ENCODE results near the gene SARNP. TPM values are rescaled to one million over a fixed set of nuclear protein-coding genes. Genes with fewer than 3 reads are reported as not detected.
A peak's percentile ranks its signal among the peaks of the same experiment; 100 is the strongest.

SARNP gene
- polyA plus RNA-seq, 1 of the 3 experiments (the other 2 are of a cell fraction), result 65.8 TPM

DNA sequence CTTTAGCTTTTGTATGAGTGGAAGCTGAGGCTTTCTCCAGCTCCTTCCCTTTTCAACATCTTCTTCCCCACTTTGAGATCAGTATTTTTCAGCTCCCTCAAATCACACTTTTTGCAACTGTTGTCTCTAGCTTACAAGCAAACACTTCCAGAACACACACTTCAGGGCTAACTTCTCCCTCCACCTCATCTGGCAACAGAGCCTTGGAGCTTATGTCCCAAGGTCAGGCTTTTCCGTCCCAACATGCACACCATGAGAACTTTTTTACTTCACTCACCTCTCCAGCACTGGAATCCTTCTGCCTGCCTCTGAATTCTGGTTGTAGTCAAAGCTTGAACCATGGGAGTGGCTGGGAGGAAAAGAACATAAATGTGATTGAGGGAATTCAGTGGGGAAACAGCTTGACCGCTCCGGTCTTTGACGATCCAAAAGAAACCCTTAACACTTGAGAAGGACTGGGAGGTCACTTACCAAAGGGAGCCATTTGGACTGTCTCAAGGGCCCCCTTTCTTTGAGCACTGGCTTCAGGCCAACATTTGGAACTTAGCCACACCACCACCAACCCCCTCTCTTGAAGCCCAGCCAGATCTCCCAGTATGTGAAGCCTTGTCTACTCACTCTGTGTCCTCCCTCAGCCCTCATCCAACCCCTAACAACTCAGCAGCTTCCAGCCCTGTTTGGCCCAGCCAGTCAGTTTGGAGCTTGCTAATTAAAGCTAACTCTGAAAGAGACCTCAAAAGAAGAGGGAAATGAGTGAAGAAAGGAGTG lies 105.6 kb downstream of the SARNP start:
- Histone ChIP-seq H2AFZ (ENCODE audit: low read depth) (no peak overlapping the region), H3K4me2 (no peak overlapping the region), H3K9ac (no peak overlapping the region), H3K36me3 (replicated peaks in 1 of 2; ENCODE audit: control insufficient read depth in 1 of 2, insufficient read depth in 2 of 2, low read length in 1 of 2) (no peaks in the 10 kb centered on the region), H3K9me2 (no peaks in the 10 kb centered on the region), H3K27me3 (ENCODE audit: insufficient read depth) (no peaks in the 10 kb centered on the region; the same call in 1 of the 2 replicates), H3K79me2 (ENCODE audit: insufficient read depth) (peaks cover 7% of the 10 kb centered on the region; the same call in 1 of the 2 replicates), H3K4me3 (ENCODE audit: low read depth in 2 of 2, low read length in 1 of 2) (no peak overlapping the region), H4K20me1 (ENCODE audit: insufficient read depth) (no peaks in the 10 kb centered on the region), H3K9me3 (no peaks in the 10 kb centered on the region), H3K4me1 (ENCODE audit: control insufficient read depth in 1 of 2, insufficient read depth in 2 of 2, low read depth in 1 of 2, low read length in 1 of 2) (peaks cover 13 to 17% of the 10 kb centered on the region in 2 experiments; a peak in 3 of 4 replicates), H3F3A (replicated peaks; ENCODE audit: insufficient read depth) (peaks cover 4% of the 10 kb centered on the region), H3K27ac (ENCODE audit: low read depth in 2 of 2, low read length in 1 of 2) (no peak overlapping the region)
- no peak for DNase-seq
- CTCF ChIA-PET, result interaction anchor here (0.8 to 1.2 kb wide), 4 partner anchors 9 to 65 kb away, joined by 3 to 4 read pairs (median 3); no protein-coding TSS in a partner anchor
- TF ChIP-seq CHD2 (IDR thresholded peaks at IDR 0.05; ENCODE audit: low read length, partially characterized antibody), result no peak
- TF ChIP-seq TEAD4 (IDR thresholded peaks at IDR 0.05; ENCODE audit: borderline replicate concordance, insufficient read depth), result no peak
- TF ChIP-seq TCF12 (IDR thresholded peaks at IDR 0.05), result no peak
- TF ChIP-seq, protein P1, sequence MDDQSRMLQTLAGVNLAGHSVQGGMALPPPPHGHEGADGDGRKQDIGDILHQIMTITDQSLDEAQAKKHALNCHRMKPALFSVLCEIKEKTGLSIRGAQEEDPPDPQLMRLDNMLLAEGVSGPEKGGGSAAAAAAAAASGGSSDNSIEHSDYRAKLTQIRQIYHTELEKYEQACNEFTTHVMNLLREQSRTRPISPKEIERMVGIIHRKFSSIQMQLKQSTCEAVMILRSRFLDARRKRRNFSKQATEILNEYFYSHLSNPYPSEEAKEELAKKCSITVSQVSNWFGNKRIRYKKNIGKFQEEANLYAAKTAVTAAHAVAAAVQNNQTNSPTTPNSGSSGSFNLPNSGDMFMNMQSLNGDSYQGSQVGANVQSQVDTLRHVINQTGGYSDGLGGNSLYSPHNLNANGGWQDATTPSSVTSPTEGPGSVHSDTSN (IDR thresholded peaks at IDR 0.05), result no peak
- TF ChIP-seq, protein P2, sequence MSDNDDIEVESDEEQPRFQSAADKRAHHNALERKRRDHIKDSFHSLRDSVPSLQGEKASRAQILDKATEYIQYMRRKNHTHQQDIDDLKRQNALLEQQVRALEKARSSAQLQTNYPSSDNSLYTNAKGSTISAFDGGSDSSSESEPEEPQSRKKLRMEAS (IDR thresholded peaks at IDR 0.05; ENCODE audit: low read depth), result no peak
- no peak for TF ChIP-seq RAD21 (IDR thresholded peaks at IDR 0.05; ENCODE audit: low read length)
- TF ChIP-seq POLR2AphosphoS5 (IDR thresholded peaks at IDR 0.05; ENCODE audit: low read depth, low read length), result no peak
- TF ChIP-seq EZH2phosphoT487 (IDR thresholded peaks at IDR 0.05; ENCODE audit: borderline replicate concordance, low read depth), result no peak
- TF ChIP-seq TAF1 (IDR thresholded peaks at IDR 0.05; ENCODE audit: borderline replicate concordance, low read depth, low read length), result no peak
- no peak for TF ChIP-seq ELF1 (IDR thresholded peaks at IDR 0.05)
- TF ChIP-seq FOSL2 (IDR thresholded peaks at IDR 0.05; ENCODE audit: borderline replicate concordance, low read depth), result no peak
- TF ChIP-seq GATA2 (CRISPR knock-in tag; IDR thresholded peaks at IDR 0.05), result no peak
- no peak for TF ChIP-seq FOXM1 (IDR thresholded peaks at IDR 0.05; ENCODE audit: low read depth)
- TF ChIP-seq GABPA (IDR thresholded peaks at IDR 0.05; ENCODE audit: low read depth), result no peak
- no peak for TF ChIP-seq RXRA (IDR thresholded peaks at IDR 0.05; ENCODE audit: borderline replicate concordance, low read depth)
- 39% methylated on average over 4 of the region's 4 CpGs for WGBS (ENCODE audit: low lambda C conversion rate)
- POLR2A ChIA-PET, result no interaction called here

DNA sequence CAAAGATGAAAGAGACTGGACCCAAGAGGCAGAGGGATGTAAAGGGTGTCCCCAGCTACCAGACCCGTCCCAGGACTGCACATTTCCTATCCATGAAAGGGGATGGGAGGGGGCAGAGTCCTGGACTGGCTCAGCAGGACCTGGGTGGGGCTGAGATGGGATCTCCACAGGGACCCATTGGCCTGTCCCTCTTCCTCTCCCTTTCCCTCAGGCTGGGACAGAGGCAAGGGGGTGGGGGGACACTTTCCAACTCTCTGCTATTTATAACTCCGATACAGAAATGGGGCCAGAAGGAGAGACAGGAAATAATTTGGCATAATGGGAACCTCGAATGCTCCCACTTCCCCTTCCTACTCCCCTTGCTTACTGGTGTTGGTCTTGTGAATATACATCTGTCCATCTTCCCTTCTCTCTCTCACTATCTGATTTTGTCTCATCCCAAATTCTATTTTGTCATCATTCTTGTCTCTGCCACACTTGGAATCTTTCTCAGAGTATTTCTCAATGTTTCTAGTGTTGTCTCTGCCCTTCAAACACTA lies 108.8 kb downstream of the SARNP start:
- Histone ChIP-seq H3K4me1 (ENCODE audit: control insufficient read depth in 1 of 2, insufficient read depth in 2 of 2, low read depth in 1 of 2, low read length in 1 of 2) (peaks cover 11 to 12% of the 10 kb centered on the region in 2 experiments; a peak in 2 of 4 replicates), H3K9me2 (no peaks in the 10 kb centered on the region), H2AFZ (ENCODE audit: low read depth) (no peak overlapping the region), H3K27ac (ENCODE audit: low read depth in 2 of 2, low read length in 1 of 2) (no peak overlapping the region), H3K79me2 (ENCODE audit: insufficient read depth) (no peaks in the 10 kb centered on the region), H3F3A (replicated peaks; ENCODE audit: insufficient read depth) (peaks cover 4% of the 10 kb centered on the region), H3K9ac (no peak overlapping the region), H3K36me3 (replicated peaks in 1 of 2; ENCODE audit: control insufficient read depth in 1 of 2, insufficient read depth in 2 of 2, low read length in 1 of 2) (no peaks in the 10 kb centered on the region), H3K9me3 (no peaks in the 10 kb centered on the region), H4K20me1 (ENCODE audit: insufficient read depth) (no peaks in the 10 kb centered on the region), H3K4me3 (ENCODE audit: low read depth in 2 of 2, low read length in 1 of 2) (peak overlapping the region; percentile 51 to 69; a peak in 2 of 4 replicates), H3K27me3 (ENCODE audit: insufficient read depth) (no peaks in the 10 kb centered on the region; the same call in 1 of the 2 replicates), H3K4me2 (peak overlapping the region; percentile 87)
- ChIA-PET POLR2A (no interaction called here), CTCF (interaction anchor here (0.9 kb wide), 1 partner anchor 28 kb away, joined by 3 read pairs; no protein-coding TSS in a partner anchor)
- DNase-seq, result no peak
- WGBS (ENCODE audit: low lambda C conversion rate), result 9% methylated on average over 3 of the region's 3 CpGs
- TF ChIP-seq FOXM1 (IDR thresholded peaks at IDR 0.05; ENCODE audit: low read depth) (no peak), RCOR1 (IDR thresholded peaks at IDR 0.05; ENCODE audit: low read length) (no peak), EP300 (IDR thresholded peaks at IDR 0.05; ENCODE audit: borderline replicate concordance in 1 of 2, low read depth in 1 of 2, low read length in 1 of 2) (no peak), EZH2phosphoT487 (IDR thresholded peaks at IDR 0.05; ENCODE audit: borderline replicate concordance, low read depth) (no peak), TEAD4 (IDR thresholded peaks at IDR 0.05; ENCODE audit: borderline replicate concordance, insufficient read depth) (no peak), SMC3 (IDR thresholded peaks at IDR 0.05; ENCODE audit: low read depth, low read length) (no peak), GATA2 (CRISPR knock-in tag; IDR thresholded peaks at IDR 0.05) (no peak), GABPA (IDR thresholded peaks at IDR 0.05; ENCODE audit: low read depth) (no peak), FOSL2 (IDR thresholded peaks at IDR 0.05; ENCODE audit: borderline replicate concordance, low read depth) (no peak), MEF2A (IDR thresholded peaks at IDR 0.05; ENCODE audit: borderline replicate concordance, low read depth) (no peak), MXI1 (IDR thresholded peaks at IDR 0.05; ENCODE audit: low read depth, low read length) (no peak)
- TF ChIP-seq, protein P3, sequence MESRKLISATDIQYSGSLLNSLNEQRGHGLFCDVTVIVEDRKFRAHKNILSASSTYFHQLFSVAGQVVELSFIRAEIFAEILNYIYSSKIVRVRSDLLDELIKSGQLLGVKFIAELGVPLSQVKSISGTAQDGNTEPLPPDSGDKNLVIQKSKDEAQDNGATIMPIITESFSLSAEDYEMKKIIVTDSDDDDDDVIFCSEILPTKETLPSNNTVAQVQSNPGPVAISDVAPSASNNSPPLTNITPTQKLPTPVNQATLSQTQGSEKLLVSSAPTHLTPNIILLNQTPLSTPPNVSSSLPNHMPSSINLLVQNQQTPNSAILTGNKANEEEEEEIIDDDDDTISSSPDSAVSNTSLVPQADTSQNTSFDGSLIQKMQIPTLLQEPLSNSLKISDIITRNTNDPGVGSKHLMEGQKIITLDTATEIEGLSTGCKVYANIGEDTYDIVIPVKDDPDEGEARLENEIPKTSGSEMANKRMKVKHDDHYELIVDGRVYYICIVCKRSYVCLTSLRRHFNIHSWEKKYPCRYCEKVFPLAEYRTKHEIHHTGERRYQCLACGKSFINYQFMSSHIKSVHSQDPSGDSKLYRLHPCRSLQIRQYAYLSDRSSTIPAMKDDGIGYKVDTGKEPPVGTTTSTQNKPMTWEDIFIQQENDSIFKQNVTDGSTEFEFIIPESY (IDR thresholded peaks at IDR 0.05; ENCODE audit: borderline replicate concordance, low read depth), result no peak
- TF ChIP-seq, protein P2 (IDR thresholded peaks at IDR 0.05; ENCODE audit: low read depth), result no peak
- TF ChIP-seq, protein P4, sequence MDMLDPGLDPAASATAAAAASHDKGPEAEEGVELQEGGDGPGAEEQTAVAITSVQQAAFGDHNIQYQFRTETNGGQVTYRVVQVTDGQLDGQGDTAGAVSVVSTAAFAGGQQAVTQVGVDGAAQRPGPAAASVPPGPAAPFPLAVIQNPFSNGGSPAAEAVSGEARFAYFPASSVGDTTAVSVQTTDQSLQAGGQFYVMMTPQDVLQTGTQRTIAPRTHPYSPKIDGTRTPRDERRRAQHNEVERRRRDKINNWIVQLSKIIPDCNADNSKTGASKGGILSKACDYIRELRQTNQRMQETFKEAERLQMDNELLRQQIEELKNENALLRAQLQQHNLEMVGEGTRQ (IDR thresholded peaks at IDR 0.05; ENCODE audit: borderline replicate concordance, low read depth, low read length), result no peak

All from SK-N-SH (cell line).